ENCODE results near the gene PPM1L. TPM values are rescaled to one million over a fixed set of nuclear protein-coding genes. Genes with fewer than 3 reads are reported as not detected.

Gene PPM1L
- total RNA-seq, 1 experiment from 2014 or later: 0.41 TPM

GRCh38 chr3:160851629-160852210 is 95.7 kb downstream of the PPM1L start:
- DNase-seq (ENCODE audit: low spot score): no peak

GRCh38 chr3:160852856-160853255 is 96.8 kb downstream of the PPM1L start:
- DNase-seq (ENCODE audit: low spot score): no peak

GRCh38 chr3:160856450-160856849 is 100.4 kb downstream of the PPM1L start:
- no peak for DNase-seq (ENCODE audit: low spot score)

- no peak for DNase-seq (ENCODE audit: low spot score)
These were observed 101.6 kb downstream of the PPM1L start for GRCh38 chr3:160857476-160858119.

- no peak for DNase-seq (ENCODE audit: low spot score)
These were observed 104.3 kb downstream of the PPM1L start for GRCh38 chr3:160860346-160860745.

DNA sequence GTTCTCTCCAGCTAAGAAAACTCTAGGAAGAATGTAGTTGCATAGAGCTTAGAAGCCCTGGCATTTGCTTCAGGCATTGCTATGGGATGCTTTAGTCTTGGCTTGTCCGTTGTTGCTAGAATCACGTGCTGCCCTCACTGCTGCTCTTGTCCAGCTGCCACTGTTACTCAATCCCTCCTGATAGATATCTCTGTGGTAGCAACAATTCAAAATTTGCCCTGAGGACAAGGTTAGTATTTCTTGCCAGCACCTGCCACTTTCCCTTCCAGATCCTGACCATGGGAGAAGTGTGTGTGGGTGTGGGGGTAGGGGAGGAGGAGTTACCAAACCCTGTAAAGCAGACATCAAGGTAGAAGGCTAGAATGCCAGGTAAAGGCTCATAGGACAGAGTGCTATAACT is 113.8 kb downstream of the PPM1L start:
- peak; percentile 7 for DNase-seq (ENCODE audit: low spot score)

- DNase-seq (ENCODE audit: low spot score): no peak
These were observed 114.3 kb downstream of the PPM1L start for GRCh38 chr3:160870327-160870726.

- no peak for DNase-seq (ENCODE audit: low spot score)
These were observed 118.7 kb downstream of the PPM1L start for GRCh38 chr3:160874736-160875135.

DNA sequence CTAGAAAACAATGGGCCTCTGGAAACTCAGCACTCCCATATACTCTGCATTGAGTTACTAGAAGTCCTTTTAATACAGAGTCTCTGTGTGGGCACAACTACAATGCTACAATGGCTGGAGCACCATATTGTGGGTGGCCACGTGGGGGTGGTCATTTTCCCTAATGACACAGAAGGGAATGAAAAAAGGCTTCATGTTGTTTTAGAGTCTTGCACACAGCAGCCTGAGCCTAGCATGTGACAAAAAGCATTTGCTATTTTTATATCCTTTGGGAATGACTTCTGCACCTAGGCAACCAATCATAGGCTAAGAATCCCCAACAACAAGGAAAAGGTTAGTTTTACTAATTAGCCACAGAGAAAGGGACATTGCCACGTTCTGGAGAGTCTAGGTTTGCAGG is 120.6 kb downstream of the PPM1L start:
- DNase-seq (ENCODE audit: low spot score): no peak

- no peak for DNase-seq (ENCODE audit: low spot score)
These were observed 123.8 kb downstream of the PPM1L start for GRCh38 chr3:160879859-160880258.

DNA sequence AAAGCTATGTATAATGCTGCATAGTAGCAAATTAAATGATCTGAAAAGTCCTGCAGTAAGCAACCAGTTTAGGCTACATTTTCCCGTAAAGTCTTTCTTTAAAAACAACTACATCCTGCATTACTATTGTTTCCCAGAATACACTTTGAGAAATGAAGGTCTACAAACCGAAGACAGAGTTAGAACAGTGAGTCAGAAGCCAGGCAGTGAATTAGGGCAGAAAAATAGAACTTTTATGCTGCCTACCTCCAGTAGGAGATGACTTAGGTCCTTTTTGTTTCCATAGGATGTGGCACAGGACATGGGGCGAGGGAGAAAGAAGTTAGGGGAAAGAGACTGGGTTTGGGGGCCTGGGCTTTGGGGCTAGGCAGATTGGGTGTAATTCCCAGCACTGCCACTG is 127.3 kb downstream of the PPM1L start:
- no peak for DNase-seq (ENCODE audit: low spot score)

DNA sequence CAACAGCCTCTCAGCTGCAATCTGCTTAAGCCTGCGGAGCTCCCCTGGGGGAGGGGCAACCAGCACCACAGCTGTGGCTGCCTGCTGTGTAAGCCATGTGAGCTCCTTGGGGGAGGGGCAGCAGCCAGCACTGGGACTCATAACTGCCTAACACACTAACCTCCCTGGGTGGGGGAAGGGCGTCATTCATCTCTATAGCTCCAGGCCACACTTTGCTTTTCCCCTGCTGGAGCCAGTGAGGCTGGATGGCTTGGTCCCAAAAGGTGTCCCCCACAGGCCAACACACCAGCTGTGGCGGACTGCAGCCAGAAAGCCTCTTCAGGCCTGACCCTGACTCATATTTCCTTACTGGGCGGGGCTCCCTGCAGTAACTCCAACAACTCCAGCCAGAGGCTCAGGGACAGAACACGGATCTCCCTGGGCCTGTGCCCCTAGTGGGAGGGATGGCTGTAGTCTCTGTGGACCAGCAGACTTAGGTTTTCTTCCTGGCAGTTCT is 129.8 kb downstream of the PPM1L start:
- peak; percentile 30 for DNase-seq (ENCODE audit: low spot score)

GRCh38 chr3:160886421-160886820 is 130.4 kb downstream of the PPM1L start:
- no peak for DNase-seq (ENCODE audit: low spot score)

- no peak for DNase-seq (ENCODE audit: low spot score)
These were observed 137.2 kb downstream of the PPM1L start for GRCh38 chr3:160893207-160893606.

DNA sequence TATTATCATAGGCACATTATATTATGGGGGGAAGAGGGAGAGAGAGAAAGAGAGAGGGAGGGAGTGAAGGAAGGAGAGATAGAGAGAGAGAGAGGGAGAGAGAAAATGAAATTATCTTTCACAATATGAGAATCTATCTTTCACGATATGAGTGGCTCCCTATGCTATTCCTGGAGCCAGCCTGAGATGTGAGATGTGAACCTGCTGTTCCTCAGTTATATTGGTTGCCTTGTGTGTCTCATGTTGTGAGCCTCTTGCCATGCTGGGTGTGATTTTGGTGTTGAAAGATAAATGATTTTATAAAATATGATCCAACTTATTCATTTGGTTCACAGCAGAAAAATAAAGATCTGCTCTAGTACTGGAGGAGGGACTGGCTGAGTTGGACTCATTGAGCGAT is 148.7 kb downstream of the PPM1L start:
- no peak for DNase-seq (ENCODE audit: low spot score)

DNA sequence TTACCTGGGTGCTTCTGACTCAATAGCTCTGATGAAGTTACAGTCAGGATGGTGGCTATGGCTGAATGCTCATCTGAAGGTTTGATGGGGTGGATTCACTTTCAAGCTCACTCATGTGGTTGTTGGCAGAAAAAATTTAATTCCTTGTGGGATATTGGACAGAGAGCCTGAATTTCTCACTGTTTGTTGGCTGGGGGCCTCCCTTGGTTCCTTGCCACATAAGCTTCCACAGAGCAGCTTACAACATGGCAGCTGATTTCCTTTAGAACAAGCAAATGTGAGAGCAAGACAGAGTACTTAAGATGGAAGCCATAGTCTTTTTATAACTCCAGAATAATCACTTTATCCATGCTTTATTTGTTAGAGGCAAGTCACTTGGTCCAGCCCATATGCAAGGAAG is 150.6 kb downstream of the PPM1L start:
- no peak for DNase-seq (ENCODE audit: low spot score)

GRCh38 chr3:160909917-160910316 is 153.9 kb downstream of the PPM1L start:
- DNase-seq (ENCODE audit: low spot score): no peak

DNA sequence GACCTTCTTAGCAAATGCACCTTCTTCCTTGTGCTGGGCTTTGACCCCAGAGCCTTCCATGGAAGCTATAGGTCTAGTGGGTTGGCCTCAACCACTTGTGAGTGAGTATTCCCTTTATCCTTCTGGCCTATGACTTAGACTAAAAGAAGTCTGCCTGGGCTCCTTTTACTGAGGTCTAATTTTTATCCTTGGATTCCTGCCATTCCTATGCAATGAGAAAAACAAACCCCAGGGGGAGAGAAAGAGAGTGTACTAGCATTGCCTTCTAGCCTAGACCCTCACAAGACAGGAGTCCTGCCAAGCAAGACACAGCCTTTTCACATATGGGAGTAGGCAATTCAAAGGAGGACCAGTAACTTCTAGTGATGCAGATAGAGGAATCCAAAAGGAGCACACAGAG is 155.4 kb downstream of the PPM1L start:
- DNase-seq (ENCODE audit: low spot score): no peak

DNA sequence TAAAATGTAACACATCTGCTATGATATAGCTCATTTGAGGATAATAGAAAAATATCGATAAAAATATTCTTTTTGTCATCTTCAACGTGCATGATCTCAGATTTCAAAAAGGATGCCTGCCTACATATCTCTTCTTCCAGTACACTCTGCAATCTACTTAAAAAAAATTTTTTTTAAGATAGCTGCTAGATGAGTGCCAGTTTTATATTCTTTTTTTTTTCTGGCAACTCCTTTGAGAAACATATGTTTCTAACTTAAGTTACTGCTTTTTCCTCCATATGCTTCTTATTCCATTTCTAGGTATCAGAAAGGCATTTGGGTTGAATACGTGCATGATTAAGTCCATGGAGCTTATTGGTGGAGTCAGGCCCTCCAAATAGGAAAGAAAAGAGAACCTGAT is 160.4 kb downstream of the PPM1L start:
- DNase-seq (ENCODE audit: low spot score): no peak

DNA sequence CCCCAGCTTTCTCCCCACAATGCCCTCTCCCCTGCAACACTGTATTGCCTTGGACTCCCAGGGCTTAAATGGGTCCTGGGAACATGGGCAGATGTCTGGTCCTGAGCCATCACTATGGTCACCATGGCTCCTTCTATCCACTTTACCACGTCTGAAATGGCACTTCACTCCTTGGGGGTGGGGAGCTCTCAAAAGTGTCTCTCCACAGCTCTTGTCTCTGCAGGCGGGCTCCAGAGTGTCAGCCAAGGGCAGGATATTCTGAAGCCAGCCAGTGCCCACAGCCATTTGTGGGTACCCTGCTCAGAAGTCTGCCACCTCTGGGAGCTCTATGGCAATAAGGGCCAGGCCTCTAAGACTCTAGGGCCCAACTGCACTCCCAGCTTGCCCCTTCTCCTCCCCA is 163.9 kb downstream of the PPM1L start:
- DNase-seq (ENCODE audit: low spot score): no peak

GRCh38 chr3:160921020-160921635 is 165.1 kb downstream of the PPM1L start:
- DNase-seq (ENCODE audit: low spot score): peak; percentile 49

DNA sequence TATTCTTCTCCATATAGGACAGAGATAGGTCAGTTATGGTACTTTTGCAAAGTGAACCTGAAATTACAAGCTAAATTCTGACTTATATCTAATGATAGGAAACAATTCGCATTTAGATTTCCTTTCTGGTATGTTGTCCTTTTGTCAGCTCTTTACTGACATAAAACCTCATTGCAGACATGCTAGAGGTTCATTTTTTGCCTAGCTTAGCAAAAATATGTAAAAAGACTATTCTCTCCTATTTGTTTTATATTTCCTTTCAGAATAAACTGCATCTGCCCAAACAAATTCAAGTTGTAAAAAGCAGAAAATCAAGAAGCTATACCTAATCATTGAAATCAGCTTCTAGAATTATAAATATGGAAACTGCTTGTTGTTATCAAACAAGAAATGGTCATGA is 168.7 kb downstream of the PPM1L start:
- DNase-seq (ENCODE audit: low spot score): no peak

DNA sequence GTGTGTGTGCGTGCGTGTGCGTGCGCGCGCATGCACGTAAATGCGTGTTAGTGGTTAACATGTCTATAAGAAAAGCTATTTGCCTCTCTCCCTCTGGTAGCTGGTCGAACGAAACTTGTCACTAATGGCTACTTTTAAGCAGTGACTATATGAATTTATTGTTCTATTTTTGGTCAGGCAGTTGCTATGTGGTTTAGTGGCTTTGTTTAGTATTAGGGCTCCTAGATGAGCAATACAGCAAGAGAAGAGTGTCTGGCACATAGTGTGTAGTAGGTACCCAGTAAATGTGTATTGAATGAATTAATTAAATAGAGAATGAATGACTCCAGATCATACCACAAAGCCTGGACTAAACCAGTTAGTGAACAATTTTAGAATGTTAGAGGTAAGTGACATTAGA is 171.6 kb downstream of the PPM1L start:
- DNase-seq (ENCODE audit: low spot score): no peak
